ENCODE measurements around the gene SLCO2A1.

DNA sequence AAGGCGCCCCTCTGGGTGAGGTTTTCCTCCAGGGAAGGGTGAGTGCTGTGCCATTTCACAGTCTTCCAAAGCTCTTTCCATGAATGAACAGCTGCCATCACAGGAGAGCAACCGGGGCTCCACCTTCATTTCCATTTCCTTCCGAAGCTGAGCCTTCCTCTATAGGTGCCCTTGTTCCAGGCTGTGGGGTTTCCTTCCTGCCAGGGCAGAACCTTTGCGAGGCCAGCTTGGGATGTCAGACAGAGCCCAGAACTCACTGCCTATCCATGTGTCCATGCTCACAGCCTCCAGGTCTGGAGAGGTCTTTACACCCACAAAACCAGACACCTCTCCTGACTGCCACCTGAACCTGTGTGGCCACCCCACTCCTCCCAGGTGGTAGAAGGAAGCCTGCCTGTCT is 49.2 kb downstream of the SLCO2A1 start:
- TF ChIP-seq CTCF (IDR thresholded peaks at IDR 0.05) (no peak), POLR2A (IDR thresholded peaks at IDR 0.05) (no peak), EP300 (IDR thresholded peaks at IDR 0.05) (no peak), POLR2AphosphoS5 (IDR thresholded peaks at IDR 0.05) (peak; percentile 14 to 33)
